MM.1S (cell line): ENCODE measurements around the gene ZNF280B.

Experiments
- DNase-seq: peaks from one replicate; pipeline ENCODE4 v3.0.0-alpha.2; 2015
- H2AFZ ChIP-seq: fragments of 300-600 bp; sonication (generic); 2 replicates; pipeline ENCODE4 v1.6.0; 2016; ENCODE audit warnings: antibody characterized with exemption, low read length
- H3F3A ChIP-seq: fragments of 300-600 bp; sonication (generic); 2 replicates; pipeline ENCODE4 v1.6.1; 2016; ENCODE audit warnings: mild to moderate bottlenecking, antibody characterized with exemption, low read length, moderate library complexity, mixed read lengths; ENCODE audit not compliant: insufficient read depth
- H3K27ac ChIP-seq: fragments of 300-600 bp; sonication (generic); 2 replicates; pipeline ENCODE4 v1.5.1; 2016; ENCODE audit warnings: mild to moderate bottlenecking, low read length
- H3K27me3 ChIP-seq: fragments of 300-600 bp; sonication (generic); replicated peaks from 2 replicates; pipeline ENCODE4 v1.6.0; 2016; ENCODE audit warnings: low read length; ENCODE audit not compliant: insufficient read depth
- H3K36me3 ChIP-seq: fragments of 300-600 bp; sonication (generic); replicated peaks from 2 replicates; pipeline ENCODE4 v1.6.1; 2016; ENCODE audit warnings: mild to moderate bottlenecking, low read length, mixed read lengths; ENCODE audit not compliant: insufficient read depth
- H3K4me1 ChIP-seq: fragments of 300-600 bp; sonication (generic); 2 replicates; pipeline ENCODE4 v1.6.1; 2016; ENCODE audit warnings: low read length, mixed read lengths
- H3K4me2 ChIP-seq: fragments of 300-600 bp; sonication (generic); 2 replicates; pipeline ENCODE4 v1.6.0; 2016; ENCODE audit warnings: low read depth, low read length
- H3K4me3 ChIP-seq: fragments of 300-600 bp; sonication (generic); 2 replicates; pipeline ENCODE4 v1.5.1; 2016; ENCODE audit warnings: low read length, mixed read lengths
- H3K79me2 ChIP-seq: fragments of 300-600 bp; sonication (generic); 2 replicates; pipeline ENCODE4 v1.6.1; 2016; ENCODE audit warnings: mixed run types, low read length, mixed read lengths
- H3K9ac ChIP-seq: fragments of 300-600 bp; sonication (generic); 2 replicates; pipeline ENCODE4 v1.6.1; 2016; ENCODE audit warnings: low read length, mixed read lengths
- H3K9me2 ChIP-seq: fragments of 300-600 bp; sonication (generic); replicated peaks from 2 replicates; pipeline ENCODE4 v1.6.1; 2016; ENCODE audit warnings: mild to moderate bottlenecking, low read length, mixed read lengths; ENCODE audit not compliant: insufficient read depth
- H3K9me3 ChIP-seq: fragments of 300-600 bp; sonication (generic); replicated peaks from 2 replicates; pipeline ENCODE4 v1.6.1; 2016; ENCODE audit warnings: mild to moderate bottlenecking, low read length, mixed read lengths; ENCODE audit not compliant: insufficient read depth
- H4K20me1 ChIP-seq: fragments of 300-600 bp; sonication (generic); 2 replicates; pipeline ENCODE4 v1.6.1; 2016; ENCODE audit warnings: mild to moderate bottlenecking, low read length, moderate library complexity, mixed read lengths; ENCODE audit not compliant: insufficient read depth
- EZH2 ChIP-seq: fragments of 300-600 bp; sonication (generic); optimal IDR thresholded peaks from 2 replicates; pipeline ENCODE3; 2017; ENCODE audit warnings: low read depth, mild to moderate bottlenecking, antibody characterized with exemption, low read length, mixed read lengths
- EZH2phosphoT487 ChIP-seq: fragments of 300-600 bp; sonication (generic); IDR thresholded peaks from 2 replicates; pipeline ENCODE4 v1.6.1; 2018; ENCODE audit warnings: antibody characterized with exemption, low read length
- TF ChIP-seq, protein P1 (sequence below): fragments of 300-600 bp; sonication (generic); IDR thresholded peaks from 2 replicates; pipeline ENCODE4 v1.5.1; 2016; ENCODE audit warnings: antibody characterized with exemption, low read length, mixed read lengths

The ZNF280B gene

DNA sequence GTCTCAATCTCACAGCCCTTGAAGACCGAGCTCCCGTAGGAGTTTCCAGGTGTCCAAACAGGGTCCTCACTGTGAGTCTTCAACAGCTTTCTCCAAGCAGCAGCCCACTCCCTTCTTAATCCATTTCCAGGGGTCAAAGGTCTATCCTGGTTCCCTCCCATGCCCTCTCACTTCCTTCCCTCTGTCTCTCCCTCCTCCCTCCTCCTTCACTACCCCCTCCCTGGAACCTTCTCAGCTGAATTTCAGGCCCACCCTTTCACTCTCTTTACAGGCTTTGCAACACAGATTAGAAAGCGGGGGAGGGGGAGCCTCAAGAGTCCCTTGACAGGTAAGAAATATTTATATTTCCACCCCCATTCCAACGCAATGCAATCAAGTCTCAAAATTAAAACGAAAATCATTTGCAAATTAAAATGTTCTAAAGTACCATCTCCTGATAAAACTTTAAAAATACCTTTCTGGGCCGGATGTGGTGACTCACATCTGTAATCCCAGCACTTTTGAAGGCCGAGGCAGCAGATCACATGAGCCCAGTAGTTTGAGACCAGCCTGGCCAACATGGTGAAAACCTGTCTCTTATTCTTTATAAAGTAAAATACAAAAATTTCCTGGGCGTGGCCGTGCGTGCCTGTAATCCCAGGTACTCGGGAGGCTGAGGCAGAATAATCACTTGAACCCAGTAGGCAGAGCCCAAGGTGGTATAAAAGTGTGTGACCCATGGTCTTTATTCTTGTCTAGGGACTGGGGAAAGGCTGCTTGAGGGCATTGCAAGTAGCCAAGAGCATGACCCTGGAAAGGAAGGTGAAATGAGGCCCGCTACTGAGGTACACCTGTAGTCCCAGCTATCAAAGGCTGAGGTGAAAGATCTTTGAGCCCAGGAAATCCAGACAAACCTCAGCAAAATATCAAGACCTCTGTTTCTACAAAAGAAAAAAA lies 12.4 kb upstream of the ZNF280B start:
- Histone ChIP-seq H2AFZ (peak overlapping the region; percentile 37), H3K27ac (no peak overlapping the region), H3K4me2 (peak overlapping the region; percentile 22; the same call in 1 of the 2 replicates), H3K27me3 (no peaks in the 10 kb centered on the region), H3K9me2 (no peaks in the 10 kb centered on the region), H3K36me3 (no peaks in the 10 kb centered on the region), H3K4me3 (no peak overlapping the region), H3K79me2 (no peaks in the 10 kb centered on the region), H3F3A (peaks cover 7% of the 10 kb centered on the region; the same call in 1 of the 2 replicates), H3K9ac (no peak overlapping the region), H4K20me1 (no peaks in the 10 kb centered on the region), H3K9me3 (no peaks in the 10 kb centered on the region), H3K4me1 (peaks cover 19% of the 10 kb centered on the region)
- TF ChIP-seq, protein P1, sequence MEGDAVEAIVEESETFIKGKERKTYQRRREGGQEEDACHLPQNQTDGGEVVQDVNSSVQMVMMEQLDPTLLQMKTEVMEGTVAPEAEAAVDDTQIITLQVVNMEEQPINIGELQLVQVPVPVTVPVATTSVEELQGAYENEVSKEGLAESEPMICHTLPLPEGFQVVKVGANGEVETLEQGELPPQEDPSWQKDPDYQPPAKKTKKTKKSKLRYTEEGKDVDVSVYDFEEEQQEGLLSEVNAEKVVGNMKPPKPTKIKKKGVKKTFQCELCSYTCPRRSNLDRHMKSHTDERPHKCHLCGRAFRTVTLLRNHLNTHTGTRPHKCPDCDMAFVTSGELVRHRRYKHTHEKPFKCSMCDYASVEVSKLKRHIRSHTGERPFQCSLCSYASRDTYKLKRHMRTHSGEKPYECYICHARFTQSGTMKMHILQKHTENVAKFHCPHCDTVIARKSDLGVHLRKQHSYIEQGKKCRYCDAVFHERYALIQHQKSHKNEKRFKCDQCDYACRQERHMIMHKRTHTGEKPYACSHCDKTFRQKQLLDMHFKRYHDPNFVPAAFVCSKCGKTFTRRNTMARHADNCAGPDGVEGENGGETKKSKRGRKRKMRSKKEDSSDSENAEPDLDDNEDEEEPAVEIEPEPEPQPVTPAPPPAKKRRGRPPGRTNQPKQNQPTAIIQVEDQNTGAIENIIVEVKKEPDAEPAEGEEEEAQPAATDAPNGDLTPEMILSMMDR = no peak
- TF ChIP-seq EZH2 (no peak), EZH2phosphoT487 (no peak)
- DNase-seq = peak; percentile 17

DNA sequence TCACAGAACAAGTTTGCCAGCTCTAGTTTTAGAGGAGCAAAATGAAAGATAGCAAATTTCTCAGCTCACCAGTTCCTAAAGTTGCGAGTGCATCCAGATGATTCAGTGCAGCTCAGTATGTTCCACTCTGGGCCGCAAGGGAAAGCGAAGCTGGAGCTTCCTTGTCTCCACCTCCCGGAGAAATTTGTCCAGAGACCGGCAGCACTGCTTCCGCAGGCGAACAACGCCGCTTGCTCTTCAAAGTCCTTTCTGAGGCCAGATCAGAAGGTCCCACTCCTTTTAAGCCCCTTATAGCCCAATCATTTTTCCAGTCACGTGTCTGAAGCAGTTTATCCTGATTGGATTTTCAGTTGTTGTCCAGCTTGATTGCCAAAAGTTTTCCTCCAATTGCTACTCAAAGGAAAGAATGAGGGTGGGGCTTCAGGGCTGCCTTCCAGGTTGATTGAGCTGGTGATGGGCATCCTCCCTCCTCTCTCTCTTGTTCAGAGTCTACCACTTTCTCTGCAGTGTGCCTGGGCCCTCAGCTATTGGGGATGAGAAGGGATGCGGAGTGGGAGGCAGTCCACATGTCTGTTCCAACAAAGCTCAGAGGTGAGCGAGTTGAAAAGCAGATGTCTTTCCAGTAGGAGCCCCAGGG lies 11.6 kb upstream of the ZNF280B start, which contains the start of gene ZNF280A:
Gene ZNF280A (minus strand): TSS at position 251 of the 637 bp plus-strand sequence. CDS start 4,640 bp downstream, outside the sequence.
- Histone ChIP-seq H3K36me3 (no peaks in the 10 kb centered on the region), H3K27me3 (no peaks in the 10 kb centered on the region), H2AFZ (peak within 1 kb of the TSS; percentile 37), H3F3A (peaks cover 7% of the 10 kb centered on the region; the same call in 1 of the 2 replicates), H3K9me3 (no peaks in the 10 kb centered on the region), H3K27ac (no peak within 1 kb of the TSS), H3K4me3 (no peak within 1 kb of the TSS), H3K79me2 (no peaks in the 10 kb centered on the region), H3K4me1 (peaks cover 19% of the 10 kb centered on the region), H3K9me2 (no peaks in the 10 kb centered on the region), H3K4me2 (peak within 1 kb of the TSS; percentile 22; the same call in 1 of the 2 replicates), H3K9ac (no peak within 1 kb of the TSS), H4K20me1 (no peaks in the 10 kb centered on the region)
- no peak for DNase-seq
- TF ChIP-seq EZH2 (no peak), EZH2phosphoT487 (no peak)
- TF ChIP-seq, protein P1 = no peak

DNA sequence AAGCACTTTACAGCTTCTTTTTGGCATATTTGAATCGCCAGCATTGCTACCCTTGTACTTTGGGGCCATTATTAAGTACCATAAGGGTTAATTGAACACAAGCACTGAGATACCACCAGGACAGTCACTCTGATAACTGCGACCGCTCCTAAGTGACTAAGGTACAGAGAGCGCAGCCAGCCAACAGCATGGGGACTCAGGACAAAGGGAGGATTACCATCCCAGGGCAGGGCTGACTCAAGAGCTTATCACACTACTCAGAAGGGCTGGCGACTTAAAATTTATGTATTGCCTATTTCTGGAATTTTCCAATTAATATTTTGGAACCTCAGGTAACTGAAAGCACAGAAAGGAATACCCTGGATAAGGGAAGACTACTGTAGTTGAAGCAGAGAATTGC lies 11.0 kb upstream of the ZNF280B start:
- H2AFZ ChIP-seq = no peak overlapping the region
- peaks cover 19% of the 10 kb centered on the region for H3K4me1 ChIP-seq
- H3K9me2 ChIP-seq = no peaks in the 10 kb centered on the region
- TF ChIP-seq EZH2phosphoT487 (no peak), EZH2 (no peak)
- TF ChIP-seq, protein P1 = no peak
- H3F3A ChIP-seq = peaks cover 7% of the 10 kb centered on the region; the same call in 1 of the 2 replicates
- no peaks in the 10 kb centered on the region for H4K20me1 ChIP-seq
- H3K27ac ChIP-seq = no peak overlapping the region
- H3K9me3 ChIP-seq = no peaks in the 10 kb centered on the region
- H3K4me3 ChIP-seq = no peak overlapping the region
- no peaks in the 10 kb centered on the region for H3K36me3 ChIP-seq
- H3K4me2 ChIP-seq = no peak overlapping the region
- no peaks in the 10 kb centered on the region for H3K79me2 ChIP-seq
- DNase-seq = no peak
- no peaks in the 10 kb centered on the region for H3K27me3 ChIP-seq
- H3K9ac ChIP-seq = no peak overlapping the region
